Spleen (tissue), 7 donors: Measurements from ENCODE around the gene ZFP62.
"Not testable (repeated sequence)": the region's sequence is repeated elsewhere in the genome, so short reads cannot be mapped to it uniquely, and the experiment has no call there.

Experiments used
- POLR2A ChIP-seq, 3 donors: fragments of 450-650 bp; IDR thresholded peaks; one replicate each; pipeline ENCODE4 v1.5.1; 2017; ENCODE audit warnings: antibody characterized with exemption in 3 of 3, mild to moderate bottlenecking in 1 of 3
- POLR2AphosphoS5 ChIP-seq, 3 donors: sonication (generic); formaldehyde crosslinking; IDR thresholded peaks; one replicate each; pipeline ENCODE4 v1.5.1; 2017; ENCODE audit warnings: antibody characterized with exemption in 3 of 3
- TF ChIP-seq, protein P1 (sequence below), 11 experiments: fragments of 200-600 bp in 7 of 11; fragments of 450-650 bp in 4 of 11; sonication (generic) in 4 of 11; IDR thresholded peaks in 8 of 11; conservative IDR thresholded peaks in 3 of 11; 1 replicate in 7 of 11; 2 replicates in 4 of 11; pipeline versions ENCODE4 v1.4.0 to v1.8.0; 2016 to 2021; ENCODE audit warnings: antibody characterized with exemption in 11 of 11, inconsistent platforms in 4 of 11, mild to moderate bottlenecking in 1 of 11
- donor health status: DM: no; HTN: no; CAD: no; lungs with moderate emphysema.
- donor health status: DM: no; HTN: no; CAD: no.
- donor health status: DM: no; HTN: no; CAD: no.

GRCh38 chr5:180885845-180886529 is 24.9 kb upstream of the ZFP62 start:
- TF ChIP-seq, protein P1, sequence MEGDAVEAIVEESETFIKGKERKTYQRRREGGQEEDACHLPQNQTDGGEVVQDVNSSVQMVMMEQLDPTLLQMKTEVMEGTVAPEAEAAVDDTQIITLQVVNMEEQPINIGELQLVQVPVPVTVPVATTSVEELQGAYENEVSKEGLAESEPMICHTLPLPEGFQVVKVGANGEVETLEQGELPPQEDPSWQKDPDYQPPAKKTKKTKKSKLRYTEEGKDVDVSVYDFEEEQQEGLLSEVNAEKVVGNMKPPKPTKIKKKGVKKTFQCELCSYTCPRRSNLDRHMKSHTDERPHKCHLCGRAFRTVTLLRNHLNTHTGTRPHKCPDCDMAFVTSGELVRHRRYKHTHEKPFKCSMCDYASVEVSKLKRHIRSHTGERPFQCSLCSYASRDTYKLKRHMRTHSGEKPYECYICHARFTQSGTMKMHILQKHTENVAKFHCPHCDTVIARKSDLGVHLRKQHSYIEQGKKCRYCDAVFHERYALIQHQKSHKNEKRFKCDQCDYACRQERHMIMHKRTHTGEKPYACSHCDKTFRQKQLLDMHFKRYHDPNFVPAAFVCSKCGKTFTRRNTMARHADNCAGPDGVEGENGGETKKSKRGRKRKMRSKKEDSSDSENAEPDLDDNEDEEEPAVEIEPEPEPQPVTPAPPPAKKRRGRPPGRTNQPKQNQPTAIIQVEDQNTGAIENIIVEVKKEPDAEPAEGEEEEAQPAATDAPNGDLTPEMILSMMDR (IDR thresholded peaks at IDR 0.05 in 8 of 11, conservative IDR thresholded peaks at IDR 0.05 in 3 of 11) = not testable (repeated sequence)
- not testable (repeated sequence) for TF ChIP-seq POLR2AphosphoS5, POLR2A (IDR thresholded peaks at IDR 0.05)
